ENCODE measurements around the gene DAGLA.

DNA sequence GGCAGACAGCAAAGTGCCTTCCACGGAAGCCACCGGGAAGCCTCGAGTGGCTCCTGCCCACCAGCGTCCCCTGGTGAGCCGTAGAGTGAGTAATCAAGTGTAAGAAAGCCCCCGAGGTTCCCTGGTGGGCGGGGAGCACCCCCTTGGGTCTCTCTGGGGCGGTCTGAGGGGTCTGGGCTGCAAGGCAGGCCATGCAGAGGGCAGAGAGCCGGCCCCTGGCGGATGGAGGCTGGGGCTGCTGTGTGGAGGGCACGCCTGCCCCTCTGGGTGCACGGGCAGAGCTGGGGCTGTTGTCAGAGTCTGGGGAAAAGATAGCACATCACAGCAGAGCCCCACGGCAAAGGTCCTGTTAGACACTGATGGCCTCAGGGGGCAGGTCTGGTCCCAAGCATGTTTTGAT lies 46.6 kb downstream of the DAGLA start:
- TF ChIP-seq, protein P1, sequence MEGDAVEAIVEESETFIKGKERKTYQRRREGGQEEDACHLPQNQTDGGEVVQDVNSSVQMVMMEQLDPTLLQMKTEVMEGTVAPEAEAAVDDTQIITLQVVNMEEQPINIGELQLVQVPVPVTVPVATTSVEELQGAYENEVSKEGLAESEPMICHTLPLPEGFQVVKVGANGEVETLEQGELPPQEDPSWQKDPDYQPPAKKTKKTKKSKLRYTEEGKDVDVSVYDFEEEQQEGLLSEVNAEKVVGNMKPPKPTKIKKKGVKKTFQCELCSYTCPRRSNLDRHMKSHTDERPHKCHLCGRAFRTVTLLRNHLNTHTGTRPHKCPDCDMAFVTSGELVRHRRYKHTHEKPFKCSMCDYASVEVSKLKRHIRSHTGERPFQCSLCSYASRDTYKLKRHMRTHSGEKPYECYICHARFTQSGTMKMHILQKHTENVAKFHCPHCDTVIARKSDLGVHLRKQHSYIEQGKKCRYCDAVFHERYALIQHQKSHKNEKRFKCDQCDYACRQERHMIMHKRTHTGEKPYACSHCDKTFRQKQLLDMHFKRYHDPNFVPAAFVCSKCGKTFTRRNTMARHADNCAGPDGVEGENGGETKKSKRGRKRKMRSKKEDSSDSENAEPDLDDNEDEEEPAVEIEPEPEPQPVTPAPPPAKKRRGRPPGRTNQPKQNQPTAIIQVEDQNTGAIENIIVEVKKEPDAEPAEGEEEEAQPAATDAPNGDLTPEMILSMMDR (IDR thresholded peaks at IDR 0.05): no peak
- TF ChIP-seq EZH2 (IDR thresholded peaks at IDR 0.05; ENCODE audit: borderline replicate concordance, insufficient read depth, low read depth, low read length, poor library complexity, severe bottlenecking): no peak
